Body of pancreas (tissue), 4 donors: Measurements from ENCODE around the gene QRFP. TPM values are rescaled to one million over a fixed set of nuclear protein-coding genes. Genes with fewer than 3 reads are reported as not detected.
A peak's percentile ranks its signal among the peaks of the same experiment; 100 is the strongest.

Experiments
- ATAC-seq: fragments of 150-250 bp; one replicate; pipeline ENCODE4 v1.9.1; 2016
- DNase-seq, 4 donors: peaks; one replicate each; pipeline ENCODE4 v3.0.0-alpha.2; 2019
- H3K27ac ChIP-seq, 4 donors: fragments of 200-600 bp; sonication (generic); 1 replicate in 3 of 4; 2 replicates in 1 of 4; pipeline versions ENCODE4 v1.5.1 to v1.6.1; 2016 to 2019; ENCODE audit warnings: mild to moderate bottlenecking in 1 of 4, mixed read lengths in 1 of 4, moderate library complexity in 1 of 4
- H3K27me3 ChIP-seq, 2 donors: fragments of 200-600 bp; sonication (generic); one replicate each; pipeline ENCODE4 v1.6.0; 2016; ENCODE audit warnings: mild to moderate bottlenecking in 1 of 2
- H3K36me3 ChIP-seq, 2 donors: fragments of 200-600 bp; sonication (generic); replicated peaks in 1 of 2; 2 replicates each; pipeline ENCODE4 v1.5.1; 2016; ENCODE audit warnings: low read depth in 2 of 2; ENCODE audit not compliant: insufficient read depth in 1 of 2
- H3K4me1 ChIP-seq: fragments of 200-600 bp; sonication (generic); one replicate; pipeline ENCODE4 v1.6.0; 2016
- H3K4me3 ChIP-seq, 2 donors: fragments of 200-600 bp; sonication (generic); 1 replicate in 1 of 2; 2 replicates in 1 of 2; pipeline ENCODE4 v1.5.1; 2016 to 2019
- H3K9me3 ChIP-seq, 3 donors: fragments of 200-600 bp; sonication (generic); 1 replicate in 2 of 3; 2 replicates in 1 of 3; pipeline ENCODE4 v1.5.1; 2016
- CTCF ChIP-seq, 7 experiments: fragments of 450-650 bp in 4 of 7; fragments of 200-600 bp in 3 of 7; sonication (generic) in 3 of 7; IDR thresholded peaks; one replicate each; pipeline ENCODE4 v1.5.1; 2016 to 2019; ENCODE audit warnings: antibody characterized with exemption in 7 of 7
- POLR2A ChIP-seq, 3 donors: fragments of 450-650 bp; IDR thresholded peaks; one replicate each; pipeline ENCODE4 v1.6.1; 2016; ENCODE audit warnings: antibody characterized with exemption in 3 of 3, mild to moderate bottlenecking in 2 of 3
- WGBS, 2 donors: methylation state at CpG; one replicate each; pipeline ENCODE4 v1.1.5; 2017; 5-methylcytosine and 5-hydroxymethylcytosine counted together
- intact Hi-C: fragments of 100-400 bp; cut with DNase I; formaldehyde crosslinking; loops from one replicate; pipeline ENCODE4 v1.15.1; 2023
- total RNA-seq, 2 donors: library from RNA; depleted of rRNA; stranded (reverse); fragments of >200 nt; gene quantifications; one replicate each; pipeline ENCODE4 v1.1.0, GENCODE V29; 2016

Gene QRFP
- total RNA-seq, 2 donors from 2014 or later, result not detected

- WGBS, 2 donors, result 32 to 52% methylated on average over 3 to 7 of the region's 7 CpGs
- TF ChIP-seq CTCF (IDR thresholded peaks at IDR 0.05) (no peak), POLR2A (IDR thresholded peaks at IDR 0.05) (no peak)
- H3K27ac ChIP-seq, result no peak overlapping the region
- H3K9me3 ChIP-seq, result no peaks in the 10 kb centered on the region
- ATAC-seq, result no peak
- H3K36me3 ChIP-seq, result no peaks in the 10 kb centered on the region
- DNase-seq, result peak in 1 of 4 donors; percentile 27
- peaks cover 5% of the 10 kb centered on the region for H3K4me1 ChIP-seq
- no peaks in the 10 kb centered on the region for H3K27me3 ChIP-seq
- no peak overlapping the region for H3K4me3 ChIP-seq
- intact Hi-C loops, result no loop called here
These were observed 2.1 kb downstream of the QRFP start for GRCh38 chr9:130894546-130894945.

- Histone ChIP-seq H3K4me1 (peaks cover 5% of the 10 kb centered on the region), H3K27ac (no peak overlapping the region), H3K36me3 (no peaks in the 10 kb centered on the region), H3K27me3 (no peaks in the 10 kb centered on the region), H3K9me3 (no peaks in the 10 kb centered on the region), H3K4me3 (no peak overlapping the region)
- ATAC-seq, result peak; percentile 7
- TF ChIP-seq POLR2A (IDR thresholded peaks at IDR 0.05), result peak in 1 of 3 donors; percentile 11
- peak in 1 of 7 experiments; percentile 26 for TF ChIP-seq CTCF (IDR thresholded peaks at IDR 0.05)
- 80 to 89% methylated on average over 10 to 34 of the region's 34 CpGs for WGBS, 2 donors
- intact Hi-C loops, result no loop called here
- peak in 1 of 4 donors; percentile 48 for DNase-seq
These were observed 3.1 kb downstream of the QRFP start for GRCh38 chr9:130893341-130894101.

GRCh38 chr9:130892477-130893304, 3.9 kb downstream of the QRFP start:
- TF ChIP-seq POLR2A (IDR thresholded peaks at IDR 0.05), result no peak
- TF ChIP-seq CTCF (IDR thresholded peaks at IDR 0.05), result no peak
- H3K27me3 ChIP-seq, result no peaks in the 10 kb centered on the region
- H3K9me3 ChIP-seq, result no peaks in the 10 kb centered on the region
- intact Hi-C loops, result no loop called here
- H3K36me3 ChIP-seq, result peaks cover 0 to 5% of the 10 kb centered on the region in 2 donors
- ATAC-seq, result no peak
- no peak for DNase-seq
- H3K4me3 ChIP-seq, result no peak overlapping the region
- no peak overlapping the region for H3K27ac ChIP-seq
- 87 to 96% methylated on average over 17 to 24 of the region's 24 CpGs for WGBS, 2 donors
- no peaks in the 10 kb centered on the region for H3K4me1 ChIP-seq

- 84 to 93% methylated on average over 13 to 18 of the region's 18 CpGs for WGBS, 2 donors
- TF ChIP-seq POLR2A (IDR thresholded peaks at IDR 0.05) (no peak), CTCF (IDR thresholded peaks at IDR 0.05) (no peak)
- no peak overlapping the region for H3K27ac ChIP-seq
- H3K4me3 ChIP-seq, result no peak overlapping the region
- H3K27me3 ChIP-seq, result no peaks in the 10 kb centered on the region
- peaks cover 0 to 5% of the 10 kb centered on the region in 2 donors for H3K36me3 ChIP-seq
- intact Hi-C loops, result no loop called here
- DNase-seq (no peak), ATAC-seq (no peak)
- H3K4me1 ChIP-seq, result no peaks in the 10 kb centered on the region
- H3K9me3 ChIP-seq, result no peaks in the 10 kb centered on the region
These were observed 4.7 kb downstream of the QRFP start for GRCh38 chr9:130891688-130892476.
